GM20431 (cell line): ENCODE results near the gene C16orf90.
"Not testable (repeated sequence)": the region's sequence is repeated elsewhere in the genome, so short reads cannot be mapped to it uniquely, and the experiment has no call there.

ENCODE experiments used
- in situ Hi-C: fragments of 300-500 bp; cut with MseI, MboI; formaldehyde crosslinking; loops from one replicate; pipeline ENCODE4 v1.15.0; 2020; ENCODE audit warnings: low sequenced_read_pairs; ENCODE audit not compliant: unreplicated experiment

The C16orf90 gene

DNA sequence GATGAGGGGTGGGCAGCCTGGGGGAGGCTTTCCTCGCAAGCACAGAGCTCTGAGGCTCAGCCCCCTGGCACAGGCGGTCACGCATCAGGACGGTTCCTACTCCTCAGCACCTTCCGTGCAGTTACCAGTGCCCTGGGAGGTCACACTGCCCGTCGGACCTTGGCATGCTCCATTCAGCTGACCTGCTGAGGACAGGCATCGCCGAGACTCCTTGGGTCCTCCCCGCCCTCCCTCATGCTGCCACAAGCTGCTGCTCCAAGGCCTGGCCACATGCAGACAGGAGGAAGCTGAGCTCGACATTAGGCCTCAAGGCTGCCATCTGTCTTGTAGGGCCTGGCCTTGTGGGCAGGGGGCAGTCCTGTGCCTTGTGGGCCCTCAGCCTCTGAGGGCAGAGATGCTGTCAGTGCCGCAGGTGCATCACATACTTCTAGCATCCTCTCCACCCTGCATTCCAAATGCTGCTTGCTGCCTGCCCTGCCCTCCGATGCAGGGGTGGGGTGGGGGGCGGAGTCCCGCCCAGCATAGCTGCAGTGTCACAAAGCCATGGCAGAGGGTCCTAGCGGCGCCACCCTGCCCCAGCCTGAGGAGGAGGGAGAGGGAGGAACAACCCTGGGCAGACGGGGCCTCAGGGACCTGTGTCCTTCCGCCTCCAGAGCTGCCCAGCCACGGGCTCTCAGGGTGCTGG is 9.3 kb downstream of the C16orf90 start:
- in situ Hi-C loops: no loop called here

DNA sequence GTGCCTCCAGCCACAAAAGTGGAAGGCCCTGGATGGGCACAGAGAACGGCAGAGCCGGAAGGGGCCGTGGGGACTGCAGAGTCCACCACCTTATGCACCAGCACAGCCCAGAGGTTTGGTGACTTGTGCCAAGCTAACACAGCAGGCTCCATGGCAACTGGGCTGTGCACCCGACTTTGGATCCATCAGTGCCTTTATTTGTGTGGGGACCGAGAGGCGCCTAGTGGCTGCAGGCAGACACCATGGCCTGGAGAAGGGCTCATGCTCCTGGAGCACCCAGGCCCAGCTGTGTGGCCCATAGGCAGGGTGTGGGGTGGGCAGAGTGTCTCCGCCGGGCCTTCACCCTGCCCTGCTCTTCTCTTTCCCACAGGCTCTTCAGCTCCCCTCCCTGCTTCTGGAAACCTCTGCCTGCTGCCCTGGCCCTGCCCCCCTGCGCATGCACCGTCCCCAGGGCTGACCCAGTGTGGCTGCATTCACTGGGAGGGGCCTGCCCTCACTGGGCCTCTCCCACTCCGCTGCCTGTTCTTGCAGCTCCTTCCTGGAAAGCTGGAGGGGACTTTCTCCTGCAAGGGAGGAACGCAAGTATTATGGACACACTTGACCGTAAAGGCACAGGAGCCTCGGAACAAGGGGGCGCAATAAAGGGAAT is 10.1 kb downstream of the C16orf90 start:
- in situ Hi-C loops: no loop called here

DNA sequence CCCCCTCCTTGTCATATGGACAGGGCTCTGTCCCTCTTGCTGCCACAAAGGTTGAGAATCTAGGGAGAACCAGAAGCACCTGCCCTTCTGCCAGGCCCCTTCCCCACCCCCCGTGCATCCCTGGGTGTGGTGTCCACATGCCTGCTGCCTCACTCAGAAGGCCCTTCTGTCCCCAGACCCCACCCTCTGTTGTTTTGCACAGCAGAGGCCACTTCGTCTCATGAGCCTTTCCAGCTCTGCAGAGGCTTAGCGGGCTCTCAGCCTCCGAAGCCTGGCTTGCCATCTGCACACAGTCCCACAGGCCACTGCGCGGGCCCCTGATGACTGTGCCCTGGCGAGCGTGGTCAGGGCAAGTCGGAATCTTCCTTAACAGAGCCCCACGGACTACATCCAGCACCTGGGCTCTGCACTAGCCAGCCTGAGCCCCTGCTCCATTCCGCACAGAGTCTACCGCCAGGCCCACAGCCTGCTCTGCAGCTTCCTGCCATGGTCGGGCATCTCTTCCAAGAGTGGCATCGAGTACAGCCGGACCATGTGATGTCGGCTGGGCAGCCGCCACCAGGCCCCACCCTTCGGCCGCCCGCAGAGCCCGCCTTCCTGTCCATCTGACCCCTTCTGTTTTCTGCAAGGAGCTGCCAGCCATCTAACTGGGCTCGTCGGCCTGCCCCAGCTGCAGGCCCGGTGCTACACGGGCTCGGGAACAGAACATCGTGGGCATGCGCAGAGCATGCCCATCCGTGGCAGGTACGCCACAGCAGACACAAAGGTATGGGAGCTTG is 10.8 kb downstream of the C16orf90 start:
- in situ Hi-C loops: no loop called here

DNA sequence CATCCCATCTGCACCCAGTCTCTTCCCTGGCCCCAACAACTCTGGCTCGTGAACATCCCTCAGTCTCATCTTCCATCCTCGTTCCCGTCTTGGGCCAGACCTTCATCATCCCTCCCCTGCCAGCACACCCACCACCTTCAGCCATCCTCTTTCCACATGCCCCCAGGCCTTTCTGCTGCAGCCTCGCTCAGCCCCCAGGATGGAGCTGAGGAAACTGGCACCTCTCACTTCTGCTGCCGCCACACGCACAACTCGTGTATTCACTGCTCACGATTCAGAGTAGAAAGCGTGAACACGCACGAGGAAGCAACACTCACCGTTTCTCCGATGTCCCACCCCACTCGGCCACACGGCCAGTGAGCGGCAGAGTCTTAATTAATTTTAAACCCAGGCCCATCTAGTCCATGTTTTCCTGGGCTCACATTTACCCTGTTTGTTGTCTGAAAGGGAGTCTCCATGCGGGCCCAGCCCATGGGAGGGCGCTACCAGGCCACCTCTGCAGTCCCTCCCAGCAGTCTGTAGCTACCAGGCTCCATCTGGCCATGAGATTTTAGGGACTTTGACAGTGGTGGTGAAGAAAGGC is 12.5 kb downstream of the C16orf90 start:
- in situ Hi-C loops: no loop called here

DNA sequence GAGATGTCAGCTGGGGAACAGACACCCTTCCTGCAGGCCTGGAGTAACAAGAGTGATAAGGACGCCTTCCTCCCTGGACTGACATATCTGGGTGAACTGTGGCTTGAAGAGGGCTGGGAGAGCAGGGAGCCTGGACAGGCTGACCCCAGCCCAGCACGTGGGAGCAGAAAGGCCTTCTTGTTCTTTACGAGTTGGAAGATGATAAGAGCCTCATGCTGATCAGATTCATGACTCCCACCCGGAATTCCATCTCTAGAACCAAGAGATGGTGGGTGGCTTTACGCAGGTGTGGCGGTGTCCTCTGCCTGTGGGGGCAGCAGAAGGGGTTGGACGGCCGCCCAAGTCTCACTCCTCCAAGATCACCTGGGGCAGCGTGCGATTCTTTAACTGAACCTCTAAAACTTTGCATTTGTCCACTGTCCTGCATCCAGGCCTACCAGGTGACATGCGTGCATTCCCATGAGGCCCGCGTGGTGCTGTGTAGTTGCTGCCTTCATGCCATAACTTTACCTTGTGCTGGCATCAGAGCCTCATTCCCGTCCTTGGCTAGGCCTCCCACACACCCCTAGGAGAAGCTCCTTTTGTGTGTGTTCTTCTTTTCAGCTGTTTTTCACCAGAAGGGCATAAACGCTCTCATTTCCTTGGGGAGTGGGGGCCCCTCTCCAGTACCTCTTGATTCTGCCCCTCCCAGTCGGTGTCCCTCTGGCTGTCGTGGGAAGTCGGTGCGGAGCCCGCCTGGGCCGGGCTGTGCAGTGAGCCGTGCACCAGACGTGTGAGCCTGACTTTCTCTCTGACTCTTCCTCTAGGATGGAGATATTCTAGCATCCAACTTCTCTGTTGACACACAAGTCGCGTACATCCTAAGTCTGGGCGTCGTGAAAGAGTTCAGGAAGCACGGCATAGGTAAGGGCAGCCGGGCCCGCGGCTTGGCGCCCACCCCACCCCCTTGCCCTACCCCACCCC is 13.3 kb downstream of the C16orf90 start:
- in situ Hi-C loops: no loop called here

DNA sequence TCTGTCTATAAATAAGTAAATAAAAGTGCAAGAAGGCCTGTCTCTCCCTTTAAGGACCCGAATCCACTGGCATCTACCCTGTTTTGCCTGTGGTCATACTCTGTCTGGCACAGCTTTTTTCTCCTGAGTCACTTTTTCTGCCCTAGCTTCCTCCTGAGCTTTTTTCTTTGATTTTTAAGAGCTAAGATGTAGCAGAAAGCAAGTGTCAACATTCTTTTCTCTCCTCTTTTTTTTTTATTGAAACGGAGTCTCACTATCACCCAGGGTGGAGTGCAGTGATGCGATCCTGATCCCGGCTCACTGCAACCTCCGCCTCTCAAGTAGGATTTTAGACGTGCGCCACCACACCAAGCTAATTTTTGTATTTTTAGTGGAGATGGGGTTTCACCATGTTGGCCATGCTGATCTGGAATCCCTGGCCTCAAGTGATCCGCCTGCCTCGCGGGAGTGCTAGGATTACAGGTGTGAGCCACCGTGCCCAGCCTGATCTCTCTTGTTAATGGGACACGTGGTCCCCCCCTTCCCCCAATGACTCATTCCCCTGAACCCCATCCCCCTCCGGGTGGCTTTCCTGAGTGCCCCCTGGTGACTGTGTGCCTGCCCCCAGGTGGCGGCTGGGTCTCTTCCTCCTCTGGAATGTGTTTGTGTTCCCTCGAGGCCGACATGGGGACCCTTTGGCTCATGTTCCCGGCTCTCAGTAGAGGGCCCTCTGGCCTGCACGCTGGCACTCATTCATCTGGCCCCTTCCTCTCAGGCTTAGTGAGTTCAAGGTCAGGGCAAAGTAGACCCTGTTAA is 14.2 kb downstream of the C16orf90 start:
- in situ Hi-C loops: no loop called here

DNA sequence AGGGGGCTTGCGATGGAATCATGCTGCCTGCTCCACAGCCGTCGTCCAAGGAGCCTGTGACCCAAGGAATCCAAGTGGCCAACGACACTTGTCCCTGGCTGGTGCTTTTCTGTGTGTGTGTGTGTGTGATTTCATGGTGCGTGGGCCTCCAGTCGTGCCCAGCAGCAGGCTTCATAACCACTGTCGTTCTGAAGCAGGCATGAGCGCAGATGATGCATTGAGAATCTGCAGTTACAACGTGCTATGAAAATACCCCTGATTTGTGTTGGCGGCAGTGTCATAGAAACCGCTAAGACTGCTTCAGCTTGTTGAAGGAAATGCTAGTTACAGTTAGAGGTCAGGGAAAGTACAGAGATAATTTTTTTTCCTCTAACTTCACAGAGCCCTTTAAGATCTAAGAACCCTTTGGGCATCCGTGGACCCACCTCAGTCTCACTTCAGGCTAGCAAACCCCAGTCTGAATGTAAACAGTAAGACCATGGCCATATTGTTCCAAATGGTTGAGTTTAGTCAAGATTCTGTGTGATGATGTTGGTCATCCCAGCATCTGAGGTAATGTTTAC is 15.6 kb downstream of the C16orf90 start:
- in situ Hi-C loops: no loop called here

DNA sequence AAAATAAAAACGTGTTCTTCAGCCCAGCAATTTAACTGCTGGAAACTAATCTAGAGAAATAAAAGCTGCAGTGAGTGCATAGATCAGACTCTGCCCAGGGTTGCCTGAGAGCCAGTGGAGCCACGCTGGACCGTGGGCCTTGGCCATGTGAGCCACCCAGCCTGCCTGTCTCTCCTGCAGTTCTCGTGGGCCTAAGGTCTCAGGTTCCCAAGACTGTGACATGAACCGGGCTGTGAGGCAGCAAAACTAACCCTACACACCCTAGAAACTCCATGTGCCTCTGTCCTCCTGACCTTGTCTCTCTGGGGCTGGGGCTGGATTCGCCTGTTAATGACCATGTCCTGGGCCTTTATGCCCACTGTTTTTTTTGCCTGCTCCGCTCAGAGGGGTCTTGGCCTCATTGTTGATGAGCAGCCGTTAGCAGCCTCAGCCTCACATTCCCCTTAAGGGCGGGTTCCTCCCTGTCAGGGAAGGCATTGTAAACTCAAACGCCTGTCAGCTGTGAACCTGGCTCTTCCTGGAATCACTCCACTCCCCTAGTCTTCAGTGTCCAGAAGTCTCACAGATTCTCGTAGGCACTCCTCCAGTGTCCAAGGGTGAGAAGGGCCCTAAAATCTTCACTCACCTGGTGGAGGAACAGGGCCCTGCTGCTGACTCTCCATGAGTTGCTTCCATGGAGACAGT is 16.9 kb downstream of the C16orf90 start:
- in situ Hi-C loops: no loop called here

DNA sequence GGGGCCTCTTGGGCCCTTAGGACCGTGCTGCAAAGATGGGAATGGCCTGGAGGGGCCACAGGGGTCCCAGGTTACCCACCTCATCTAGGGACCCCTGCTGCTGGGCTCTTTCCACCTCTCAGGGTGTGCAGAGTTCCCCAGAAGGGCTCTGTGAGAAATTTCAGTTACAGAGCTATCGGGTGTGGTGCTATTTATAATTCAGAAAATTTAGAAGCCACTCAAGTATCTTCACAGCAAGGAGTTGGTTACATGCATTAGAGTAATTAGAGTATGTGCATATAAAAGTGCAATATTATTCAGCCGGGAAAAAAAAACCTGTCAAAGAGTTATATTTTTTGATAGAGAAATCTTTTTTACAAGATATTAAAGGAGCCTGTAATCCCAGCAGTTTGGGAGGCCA is 18.9 kb downstream of the C16orf90 start:
- in situ Hi-C loops: no loop called here

DNA sequence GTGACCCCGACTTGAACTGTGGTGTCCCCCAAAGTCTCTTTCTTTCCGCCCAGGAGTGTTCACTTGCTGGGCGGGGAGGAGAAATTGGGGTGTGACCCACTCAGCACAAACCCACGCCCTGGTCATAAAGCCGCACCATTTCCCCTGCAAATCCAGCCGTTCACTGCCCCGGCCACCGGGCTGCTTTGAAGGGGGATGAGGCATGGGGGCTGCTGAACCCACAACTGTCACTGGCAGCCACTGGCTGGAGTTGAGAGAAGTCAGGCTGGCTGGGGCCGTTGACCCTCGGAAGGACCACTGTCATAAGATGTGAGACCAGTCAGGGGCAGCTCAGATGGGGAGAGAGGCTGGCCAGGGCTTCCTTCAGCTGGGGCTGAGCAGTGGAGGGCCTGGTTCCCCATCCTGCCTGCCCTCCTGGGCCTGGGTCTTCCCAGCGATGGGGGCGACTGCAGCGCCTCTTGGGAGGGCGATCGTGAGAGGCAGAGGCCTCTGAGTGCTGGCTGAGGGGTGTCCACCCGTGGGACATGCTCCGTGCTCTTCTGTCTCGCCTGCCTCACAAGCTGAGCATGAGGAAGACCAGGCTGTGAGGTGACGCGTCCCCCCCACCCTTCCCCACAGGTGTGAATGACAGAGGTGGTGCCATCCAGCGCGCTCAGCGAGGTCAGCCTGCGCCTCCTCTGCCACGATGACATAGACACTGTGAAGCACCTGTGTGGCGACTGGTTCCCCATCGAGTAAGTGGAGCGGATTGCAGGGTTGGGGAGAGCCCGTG is 19.5 kb downstream of the C16orf90 start:
- in situ Hi-C loops: no loop called here

DNA sequence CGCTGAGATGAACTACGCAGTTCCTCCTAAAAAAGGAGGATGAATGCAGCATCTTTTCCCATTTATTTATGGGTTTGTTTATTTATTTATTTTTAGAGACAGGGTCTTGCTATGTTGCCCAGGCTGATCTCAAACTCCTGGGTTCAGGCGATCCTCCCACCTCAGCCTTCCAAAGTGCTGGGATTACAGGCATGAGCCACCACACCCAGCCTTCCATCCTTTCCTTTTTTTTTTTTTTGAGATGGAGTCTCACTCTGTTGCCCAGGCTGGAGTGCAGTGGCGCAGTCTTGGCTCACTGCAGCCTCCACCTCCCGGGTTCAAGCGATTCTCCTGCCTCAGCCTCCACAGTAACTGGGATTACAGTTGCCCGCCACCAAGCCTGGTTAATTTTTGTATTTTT is 20.4 kb downstream of the C16orf90 start:
- in situ Hi-C loops: not testable (repeated sequence)

DNA sequence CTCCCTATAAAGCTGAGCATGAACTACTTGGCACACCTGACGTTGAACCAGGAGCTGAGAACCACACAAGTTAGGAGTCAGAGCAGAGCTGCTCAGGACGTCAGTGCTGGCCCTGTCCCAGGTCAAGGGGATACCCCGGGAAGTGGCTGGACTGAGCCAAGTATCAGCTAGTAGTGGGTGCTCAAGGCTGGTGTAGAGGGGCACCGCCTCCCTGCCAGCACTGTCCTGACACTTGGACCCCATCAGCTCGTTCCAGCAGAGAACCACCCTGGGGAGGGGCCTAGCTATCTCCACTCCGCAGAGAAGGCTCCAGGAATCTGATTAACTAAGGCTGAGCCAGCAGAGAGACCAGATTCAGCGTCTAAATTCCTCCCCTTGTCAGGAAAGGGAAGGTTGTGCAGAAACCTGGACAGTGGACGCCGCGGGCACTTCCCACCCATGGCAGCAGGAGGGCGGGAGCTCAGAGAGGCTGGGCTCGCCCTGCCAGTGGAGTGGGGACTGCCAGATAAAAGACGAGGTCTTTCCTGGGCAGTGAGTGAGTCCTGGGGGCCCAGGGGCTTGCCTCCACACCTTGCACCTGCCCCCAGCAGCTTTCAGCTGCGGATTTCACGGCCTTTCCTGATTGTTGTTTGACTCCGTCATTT is 21.0 kb downstream of the C16orf90 start:
- in situ Hi-C loops: no loop called here

DNA sequence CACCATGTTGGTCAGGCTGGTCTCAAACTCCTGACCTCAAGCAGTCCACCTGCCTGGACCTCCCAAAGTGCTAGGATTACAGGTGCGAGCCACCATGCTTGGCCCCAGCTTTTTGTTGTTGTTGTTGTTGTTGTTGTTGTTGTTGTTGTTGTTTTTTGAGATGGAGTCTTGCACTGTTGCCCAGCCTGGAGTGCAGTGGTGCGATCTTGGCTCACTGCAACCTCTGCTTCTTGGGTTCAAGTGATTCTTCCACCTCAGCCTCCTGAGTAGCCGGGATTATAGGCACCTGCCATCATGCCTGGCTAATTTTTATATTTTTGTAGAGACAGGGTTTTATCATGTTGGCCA is 21.7 kb downstream of the C16orf90 start:
- in situ Hi-C loops: not testable (repeated sequence)

DNA sequence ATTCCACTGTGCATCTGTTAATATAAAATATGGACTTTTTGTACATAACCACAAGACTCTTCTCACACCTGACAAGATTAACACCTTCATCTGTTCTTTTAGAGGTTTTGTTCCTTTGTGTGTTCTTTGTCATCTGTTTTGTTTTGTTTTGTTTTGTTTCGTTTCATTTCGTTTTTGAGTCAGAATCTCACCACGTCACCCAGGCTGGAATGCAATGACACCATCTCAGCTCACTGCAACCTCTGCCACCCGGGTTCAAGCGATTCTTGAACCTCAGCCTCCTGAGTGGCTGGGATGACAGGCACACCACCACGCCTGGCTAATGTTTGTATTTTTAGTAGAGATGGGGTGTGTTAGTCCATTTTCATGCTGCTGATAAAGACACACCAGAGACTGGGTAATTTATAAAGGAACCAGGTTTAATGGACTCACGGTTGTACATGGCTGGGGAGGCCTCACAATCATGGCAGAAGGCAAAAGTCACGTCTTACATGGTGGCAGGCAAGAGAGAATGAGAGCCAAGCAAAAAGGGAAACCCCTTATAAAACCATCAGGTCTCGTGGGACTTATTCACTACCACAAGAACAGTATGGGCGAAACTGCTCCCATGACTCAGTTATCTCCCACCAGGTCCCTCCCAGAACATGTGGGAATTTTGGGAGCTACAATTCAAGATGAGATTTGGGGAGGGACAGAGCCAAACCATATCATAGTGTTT is 22.3 kb downstream of the C16orf90 start:
- in situ Hi-C loops: no loop called here

DNA sequence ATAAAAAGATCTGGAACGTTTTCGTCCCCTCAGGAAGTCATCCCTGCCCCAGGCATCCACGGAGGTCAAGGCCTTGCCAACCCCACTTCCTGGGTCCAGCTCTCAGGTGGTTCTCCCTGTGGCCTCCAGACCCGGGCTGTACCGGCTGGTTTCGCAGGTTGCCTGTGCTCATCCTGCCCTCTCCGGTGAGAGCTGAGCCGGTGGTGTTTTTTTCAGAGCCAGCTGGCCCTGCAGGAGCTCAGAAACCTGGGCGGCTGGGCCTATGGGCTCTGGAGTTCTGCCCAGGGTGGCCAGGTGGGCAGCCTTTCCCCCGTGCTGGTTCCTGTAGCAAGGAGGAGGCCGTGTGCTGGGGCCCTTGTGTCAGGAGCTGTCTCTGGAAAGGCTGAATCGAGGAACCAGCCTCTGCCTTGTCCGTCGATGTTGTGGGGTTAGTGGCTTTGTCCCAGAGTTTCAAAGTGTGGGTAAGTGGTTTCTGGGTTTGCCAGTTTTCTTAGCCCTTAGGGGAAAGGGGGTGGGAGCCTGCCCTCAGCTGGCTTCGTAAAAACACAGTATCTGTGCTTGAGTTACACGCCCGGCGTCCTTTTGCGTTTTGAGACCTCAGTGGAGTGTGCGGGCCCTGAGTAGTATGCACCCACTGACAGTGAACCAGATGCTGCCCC is 23.6 kb downstream of the C16orf90 start:
- in situ Hi-C loops: no loop called here

DNA sequence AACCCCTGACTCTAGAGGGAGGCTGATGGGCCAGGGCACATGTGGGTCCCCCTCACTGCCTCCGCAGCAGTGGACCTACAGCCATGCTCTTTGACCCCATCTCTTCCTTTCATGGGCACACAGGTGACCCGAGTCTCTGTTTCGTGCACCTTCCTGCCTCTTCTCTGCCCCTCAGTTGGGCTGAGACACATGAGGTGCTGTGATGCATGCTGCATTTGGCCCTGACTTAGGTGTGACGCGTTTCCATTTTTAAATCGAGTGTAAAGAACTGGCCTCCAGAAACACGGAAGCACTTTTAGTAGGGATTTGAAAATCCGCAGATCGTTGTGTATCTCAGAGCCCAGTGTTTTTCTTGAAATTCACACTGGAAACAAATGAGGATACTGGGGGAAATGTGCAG is 24.6 kb downstream of the C16orf90 start:
- in situ Hi-C loops: no loop called here
